Astrocyte of the hippocampus (primary cell): Measurements from ENCODE around the gene APBA2.

Source experiments
- DNase-seq: peaks from one replicate; pipeline ENCODE4 v3.0.0; 2011; ENCODE audit warnings: low read depth, low spot score

The APBA2 gene

DNA sequence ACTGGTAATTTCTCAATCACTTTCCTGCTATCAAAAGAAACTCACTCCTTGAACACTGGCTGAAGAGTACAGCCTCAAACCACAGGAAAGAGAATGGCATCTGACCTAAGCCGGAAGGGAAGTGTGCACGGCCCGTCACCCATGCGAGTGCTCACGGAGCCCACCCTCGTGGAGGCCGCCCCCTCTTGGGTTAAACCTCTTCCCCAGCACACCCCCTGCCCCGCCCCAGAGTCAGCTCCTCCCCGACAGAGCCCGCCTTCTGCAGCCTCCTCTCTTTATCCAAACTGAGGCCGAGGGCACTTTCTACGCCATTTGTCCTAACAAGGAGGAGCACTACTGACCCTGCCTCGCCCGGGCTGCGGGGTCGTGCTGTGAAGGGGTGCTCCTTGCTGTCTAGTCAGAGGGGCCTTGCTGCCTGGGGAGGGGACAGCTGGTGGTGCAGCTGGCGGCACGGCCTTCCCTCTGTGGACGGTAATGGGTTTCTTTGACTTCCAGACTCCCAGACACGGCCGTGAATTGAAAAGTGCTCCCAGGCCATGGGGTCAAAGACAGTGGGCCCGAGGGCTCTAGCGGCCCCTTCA lies 246.2 kb downstream of the APBA2 start:
- no peak for DNase-seq

DNA sequence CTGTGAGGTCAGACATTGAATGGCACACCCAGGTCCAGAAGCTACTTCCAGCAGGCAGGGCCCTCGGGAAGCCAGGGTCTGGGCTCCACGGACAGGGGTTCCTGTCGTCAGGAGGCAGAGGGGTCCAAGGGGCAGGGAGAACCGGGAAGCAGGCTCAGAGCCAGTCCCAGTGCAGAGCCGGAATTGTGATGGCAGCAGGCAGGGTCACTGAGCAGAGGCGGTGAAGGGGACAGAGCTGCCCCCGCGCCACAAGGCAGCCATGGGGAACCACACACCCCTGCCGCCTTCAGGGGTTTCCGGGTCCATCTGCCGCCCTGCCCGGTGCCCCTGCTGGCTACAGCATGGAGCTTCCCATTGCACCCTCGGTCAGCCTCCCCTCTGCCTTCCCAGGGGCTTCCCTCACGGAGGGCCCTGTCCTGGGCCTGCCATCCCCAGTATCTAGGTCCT lies 247.0 kb downstream of the APBA2 start:
- DNase-seq = no peak

DNA sequence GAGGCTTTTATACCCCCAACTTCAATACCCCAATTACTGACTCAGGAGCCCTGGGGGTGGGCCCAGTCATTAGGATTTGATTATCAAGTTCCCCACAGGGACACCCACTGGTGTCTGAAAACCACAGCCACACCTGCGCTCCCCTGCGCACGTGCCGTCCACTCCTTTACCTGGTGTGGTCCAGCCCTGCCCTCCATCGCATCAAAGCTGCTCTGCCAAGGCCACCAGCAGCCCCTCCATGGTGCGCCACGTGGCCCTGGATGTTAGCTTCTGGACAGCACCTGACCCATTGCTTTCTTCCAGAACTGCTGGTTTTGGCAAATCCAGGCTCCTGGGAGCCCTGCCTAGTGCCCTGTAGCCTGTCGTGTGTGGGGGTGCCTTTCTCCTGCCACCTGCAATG lies 247.5 kb downstream of the APBA2 start:
- DNase-seq = no peak

DNA sequence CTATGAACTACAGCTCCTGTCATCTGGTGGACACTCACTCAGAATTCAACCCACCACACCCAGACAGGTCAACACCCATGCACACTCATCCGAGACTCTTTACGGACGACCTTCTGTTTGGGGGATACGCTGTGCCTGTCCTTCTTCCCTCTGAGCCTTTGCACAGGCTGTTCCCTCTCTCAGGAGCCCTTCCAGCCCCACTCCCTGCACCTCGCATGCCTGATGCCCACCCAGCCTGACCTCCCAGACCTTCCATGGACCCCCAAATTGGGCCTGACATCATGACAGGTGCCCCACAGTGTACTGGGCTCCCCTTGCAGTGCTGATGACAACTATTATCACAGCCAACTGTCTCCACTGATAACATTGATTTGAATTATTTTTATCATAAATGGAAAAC lies 248.0 kb downstream of the APBA2 start:
- no peak for DNase-seq

DNA sequence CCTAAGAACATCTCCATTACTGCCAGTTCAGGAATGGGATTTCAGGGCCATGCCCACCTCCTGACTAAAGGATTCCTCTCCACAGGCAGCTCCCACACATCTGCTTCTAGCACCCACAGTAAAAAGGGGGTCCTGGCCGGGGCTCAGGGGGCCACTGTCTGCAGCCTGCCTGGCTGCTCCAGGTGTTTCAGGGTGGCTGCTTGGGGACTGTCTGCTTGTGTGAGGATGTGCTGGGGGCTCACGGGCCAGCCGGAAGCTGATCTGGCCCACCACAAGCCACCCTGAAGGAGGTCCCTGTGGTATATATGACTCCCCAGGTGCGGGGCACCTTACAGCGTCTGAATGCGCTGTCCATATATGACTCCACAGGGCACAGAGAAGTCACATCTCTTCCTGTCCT lies 248.5 kb downstream of the APBA2 start:
- no peak for DNase-seq

DNA sequence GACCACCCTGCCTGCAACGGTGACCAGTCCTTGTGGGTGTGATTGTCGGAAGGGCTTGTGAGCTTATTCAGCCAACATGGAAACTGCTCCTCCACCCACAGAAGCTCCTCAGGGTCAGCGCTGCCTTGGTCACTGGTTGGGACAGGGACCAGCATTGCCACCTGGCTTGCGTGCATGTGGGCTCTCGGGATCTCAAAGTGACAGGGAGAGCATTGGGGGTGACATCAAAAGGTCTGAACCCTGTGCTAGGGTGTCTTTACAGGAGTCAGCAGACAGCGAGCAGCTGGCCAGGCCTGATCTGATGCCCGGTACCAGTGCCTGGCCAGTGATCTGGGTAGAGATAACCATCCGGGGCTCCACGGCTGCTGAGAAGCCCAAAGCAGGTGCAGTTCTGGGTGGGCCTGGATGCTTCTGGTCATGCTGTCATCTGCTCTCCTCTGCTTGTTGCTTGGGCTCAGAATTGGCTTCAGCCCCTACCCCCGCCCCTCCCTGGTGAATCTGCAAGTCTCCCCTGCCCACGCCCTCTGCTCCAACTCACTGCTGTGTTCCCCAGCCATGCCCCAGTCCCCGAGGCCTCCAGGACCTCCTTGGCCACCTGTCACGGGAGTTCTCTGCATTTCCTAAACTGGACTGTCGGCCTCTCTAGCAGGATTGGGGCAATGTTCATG lies 249.0 kb downstream of the APBA2 start:
- DNase-seq = no peak

DNA sequence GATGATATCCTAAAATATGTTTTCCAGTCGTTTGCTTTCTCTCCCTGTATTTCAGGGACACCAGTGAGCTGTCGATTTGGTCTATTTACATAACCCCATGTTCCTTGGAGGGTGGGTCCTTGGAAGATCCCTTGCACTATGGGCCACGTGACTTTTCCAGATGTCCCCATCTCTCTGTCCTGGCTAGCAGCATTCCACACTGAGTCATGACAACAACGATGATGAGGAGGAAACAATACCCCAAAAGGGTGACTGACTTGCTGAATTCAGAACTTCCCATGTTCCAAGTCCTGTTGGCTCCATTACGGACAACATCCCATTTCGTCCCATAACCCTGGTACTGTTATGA lies 249.5 kb downstream of the APBA2 start:
- no peak for DNase-seq

DNA sequence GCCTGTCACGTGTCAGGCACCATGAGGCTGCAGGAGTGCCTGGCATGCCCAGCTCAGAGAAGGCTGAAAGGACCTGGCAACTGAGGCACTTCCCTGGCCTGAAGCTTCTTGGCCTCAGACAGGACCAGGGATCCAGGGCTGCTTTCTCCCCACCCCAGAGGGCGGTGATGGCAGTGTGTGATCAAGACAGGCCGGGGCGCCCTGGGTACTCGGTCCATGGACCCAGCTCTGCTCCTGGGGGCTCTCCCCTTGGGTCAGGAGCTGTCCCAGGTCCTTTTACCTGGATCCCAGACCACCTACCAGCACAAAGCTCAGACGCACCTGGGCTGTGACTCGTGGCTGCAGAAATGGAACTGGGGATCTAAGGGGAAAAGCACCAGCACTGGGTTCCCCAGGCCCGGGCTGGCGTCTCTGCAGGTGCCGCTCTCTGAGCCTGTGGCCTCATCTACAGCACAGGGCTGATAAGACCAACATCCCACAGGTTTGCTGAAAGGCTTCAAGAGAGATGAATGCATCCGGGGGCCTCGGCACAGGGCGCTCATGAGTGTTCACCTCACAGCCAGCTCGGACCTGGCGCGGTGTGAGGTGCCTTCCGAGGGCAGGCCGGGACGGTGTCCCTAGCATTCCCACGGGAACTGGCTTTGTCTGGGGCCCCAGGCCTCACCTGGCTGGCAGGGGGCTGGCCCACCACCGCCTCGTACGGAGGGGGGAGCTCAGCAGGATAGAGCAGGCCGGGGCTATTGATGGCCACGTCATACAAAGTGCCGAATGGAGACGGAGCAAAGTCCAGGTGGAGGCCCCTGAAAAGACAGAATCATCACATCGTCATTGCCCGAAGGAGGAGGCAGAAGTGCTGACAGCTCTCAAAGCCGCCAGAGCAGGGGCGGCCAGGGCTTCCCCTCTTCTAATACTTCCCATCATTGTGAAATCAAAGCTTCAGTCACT lies 250.2 kb downstream of the APBA2 start:
- DNase-seq = no peak

DNA sequence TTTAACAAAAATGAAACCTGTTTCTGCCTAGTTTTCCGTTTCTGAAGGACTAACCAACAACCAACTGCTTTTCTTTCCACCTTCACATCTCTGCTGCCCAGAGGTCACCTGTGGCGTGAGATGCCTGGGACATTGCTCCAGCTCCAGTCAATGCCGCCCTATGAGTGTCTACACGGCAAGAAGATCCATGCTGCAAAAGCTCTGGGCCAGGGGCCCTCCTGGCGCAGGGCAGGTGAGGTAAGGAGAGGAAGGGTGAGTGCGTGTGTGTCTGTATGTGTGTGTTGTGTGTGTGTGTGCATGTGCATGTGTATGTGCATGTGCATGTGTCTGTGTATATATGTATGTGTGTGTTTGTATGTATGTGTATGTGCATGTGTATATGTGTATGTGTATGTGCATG lies 252.5 kb downstream of the APBA2 start:
- no peak for DNase-seq

DNA sequence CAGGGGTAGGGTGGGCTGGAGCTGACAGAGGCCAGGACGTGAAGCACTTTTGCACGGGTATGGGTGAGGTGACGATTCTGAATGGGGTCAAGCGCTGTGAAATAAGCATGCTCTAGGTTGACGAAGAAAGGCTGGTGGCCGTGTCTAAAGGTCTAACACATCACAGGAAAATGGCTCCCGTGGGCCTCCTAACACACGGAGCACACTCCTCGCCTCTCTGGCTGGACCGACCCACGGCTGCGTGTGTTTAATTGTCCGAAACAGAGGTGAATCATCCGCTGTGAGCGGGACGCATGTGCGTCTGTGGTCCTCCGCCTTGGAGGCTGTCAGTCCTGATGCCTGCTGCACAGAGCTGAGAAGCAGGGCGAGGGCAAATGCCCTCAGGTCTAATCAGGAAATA lies 253.3 kb downstream of the APBA2 start:
- DNase-seq = no peak

DNA sequence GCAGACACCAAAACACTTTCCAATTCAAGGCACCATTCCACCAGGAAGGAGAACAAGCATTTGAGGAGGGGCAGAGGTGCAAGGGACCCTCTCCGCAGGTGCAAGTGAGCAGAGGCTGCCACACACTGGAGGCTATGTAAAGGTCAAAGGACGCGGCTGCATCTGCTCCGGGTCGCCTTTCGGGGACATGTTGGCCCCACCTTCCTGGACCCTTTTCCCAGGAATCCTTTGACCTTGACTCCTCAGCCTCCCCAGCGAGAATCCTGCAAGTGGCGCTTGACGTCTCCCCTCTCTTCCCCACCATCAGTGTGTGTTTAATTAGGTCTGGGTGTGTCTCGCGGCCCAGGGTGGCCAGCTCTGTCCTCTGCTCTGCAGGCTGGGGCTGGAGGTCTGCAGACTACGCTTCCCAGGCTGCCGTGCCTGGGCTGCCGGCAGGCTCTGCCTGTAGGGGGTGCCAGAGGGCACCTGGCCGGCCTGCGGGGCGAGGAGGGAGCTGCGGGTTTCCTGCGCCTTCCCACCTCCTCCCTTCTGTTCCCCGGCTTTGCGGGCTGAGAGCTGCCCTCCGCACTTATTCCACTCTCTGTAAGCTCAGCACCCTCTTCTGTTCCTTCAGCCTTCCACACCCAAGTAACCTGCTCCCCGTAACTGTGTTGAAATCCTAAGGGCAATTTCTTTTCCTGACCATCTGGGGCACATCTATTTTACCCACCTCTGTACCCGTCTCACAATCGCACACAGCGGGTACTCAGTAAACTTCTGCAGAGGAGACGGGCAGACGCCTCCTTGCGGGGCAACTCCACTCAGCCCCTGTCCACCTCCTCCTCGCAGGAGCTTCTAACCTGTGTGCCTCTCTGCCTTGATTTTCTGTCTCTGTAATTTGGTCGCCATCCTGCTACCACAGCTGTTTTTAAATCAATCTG lies 254.0 kb downstream of the APBA2 start:
- peak; percentile 77 for DNase-seq

DNA sequence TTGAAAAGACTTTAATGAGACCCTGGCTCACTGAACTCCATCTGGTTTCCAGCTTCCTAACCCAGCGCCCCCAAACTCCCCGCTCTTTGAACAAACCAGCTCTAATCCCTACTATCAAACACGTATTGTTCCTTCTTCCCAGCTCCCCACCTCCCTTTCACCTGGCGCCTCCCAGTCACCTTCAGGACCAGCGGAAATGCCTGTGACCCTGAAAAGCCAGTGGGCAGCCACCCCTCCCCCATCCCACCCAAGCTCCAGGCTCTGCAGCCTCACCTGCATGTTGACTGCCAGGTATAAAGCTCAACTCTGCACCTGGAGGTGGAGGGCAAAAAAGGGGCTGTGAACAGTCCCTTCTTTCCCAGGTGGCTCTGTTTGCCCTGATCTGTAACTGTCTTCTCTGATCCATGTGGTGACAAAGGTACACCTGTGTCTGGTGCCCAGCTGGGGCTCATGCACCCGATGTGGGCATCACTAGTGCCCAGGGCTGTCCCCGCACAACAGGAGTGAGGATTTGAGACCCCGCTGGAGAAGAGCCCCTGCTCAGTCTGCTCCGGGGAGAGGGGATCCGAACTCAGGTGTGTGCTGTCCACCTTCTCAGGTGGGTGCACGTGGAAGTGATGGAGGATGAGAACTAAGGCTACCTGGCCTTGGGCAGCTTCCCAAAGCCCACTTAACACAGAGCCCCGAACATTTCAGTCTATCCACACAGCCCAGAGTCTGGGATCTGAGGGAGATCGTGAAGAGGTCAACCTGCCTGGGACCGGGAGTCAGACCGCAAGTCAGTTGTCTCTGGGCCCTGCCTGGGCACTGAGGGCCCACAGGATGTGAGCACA lies 254.9 kb downstream of the APBA2 start:
- no peak for DNase-seq

DNA sequence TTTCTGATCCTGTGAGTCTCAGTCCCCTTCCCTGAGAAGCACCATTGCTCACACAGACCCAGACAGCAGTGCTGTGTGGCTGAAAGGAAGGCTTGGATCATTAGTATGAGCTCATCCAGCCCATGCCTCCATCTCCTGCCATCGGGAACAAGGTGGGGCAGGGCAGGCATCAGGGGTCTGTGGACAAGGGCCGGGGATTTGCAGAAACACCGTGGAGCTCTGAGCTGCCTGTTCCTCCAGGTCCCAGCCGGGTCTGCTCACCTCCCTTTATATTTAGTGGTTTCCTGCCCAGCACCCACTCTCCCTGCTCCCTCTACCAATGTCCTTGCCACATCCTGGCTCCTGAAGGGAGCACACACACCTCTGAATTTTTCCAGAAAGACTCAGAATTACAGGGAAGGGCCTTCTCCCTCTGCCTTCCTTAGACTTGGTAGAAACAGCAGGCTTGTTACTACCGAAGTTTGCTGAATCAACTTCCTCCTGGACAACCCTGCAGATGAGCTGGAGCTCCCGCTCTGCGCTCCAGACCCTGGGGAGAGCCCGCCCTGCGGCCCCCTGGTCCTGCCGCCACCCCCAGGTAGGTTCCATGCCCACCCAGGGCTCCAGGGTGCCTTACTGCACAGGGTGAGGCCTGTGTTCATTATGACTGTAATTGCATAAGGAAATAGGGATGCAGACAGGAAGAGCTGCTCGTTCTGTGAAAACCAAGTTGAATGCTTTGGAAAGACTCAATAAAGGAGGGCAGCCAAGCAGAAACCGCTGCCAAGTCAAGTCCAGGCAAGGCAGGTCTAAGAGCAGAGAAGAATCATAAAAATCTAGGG lies 255.7 kb downstream of the APBA2 start:
- DNase-seq = no peak

DNA sequence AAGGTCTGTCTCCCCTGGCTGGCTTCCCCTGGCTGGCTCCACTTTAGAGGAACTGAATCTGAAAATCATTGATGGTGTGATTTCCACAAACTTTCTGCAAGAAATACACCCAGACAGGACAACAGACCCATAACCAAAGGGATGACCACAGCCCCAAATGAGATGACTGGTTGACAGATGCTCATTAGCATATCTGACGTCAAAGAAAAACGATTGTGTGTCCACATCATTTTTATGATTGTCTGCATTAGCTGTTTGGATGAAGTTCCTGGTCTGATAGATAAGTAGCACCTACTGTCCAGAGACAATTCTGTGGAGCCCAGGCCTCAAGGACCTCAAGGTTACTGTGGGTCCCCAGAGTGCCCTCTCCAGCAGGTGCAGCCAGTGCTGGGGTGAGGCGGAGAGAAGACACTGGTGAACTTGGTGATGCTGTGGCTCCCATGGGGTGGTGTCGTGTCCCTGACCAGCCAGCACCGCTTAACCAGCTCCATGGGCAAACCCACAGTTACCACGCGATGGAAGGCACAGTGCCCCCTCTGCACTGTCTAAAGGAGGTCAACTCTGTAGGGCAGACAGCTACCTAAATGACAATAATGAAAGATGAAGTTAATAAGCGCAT lies 256.5 kb downstream of the APBA2 start:
- DNase-seq = no peak

DNA sequence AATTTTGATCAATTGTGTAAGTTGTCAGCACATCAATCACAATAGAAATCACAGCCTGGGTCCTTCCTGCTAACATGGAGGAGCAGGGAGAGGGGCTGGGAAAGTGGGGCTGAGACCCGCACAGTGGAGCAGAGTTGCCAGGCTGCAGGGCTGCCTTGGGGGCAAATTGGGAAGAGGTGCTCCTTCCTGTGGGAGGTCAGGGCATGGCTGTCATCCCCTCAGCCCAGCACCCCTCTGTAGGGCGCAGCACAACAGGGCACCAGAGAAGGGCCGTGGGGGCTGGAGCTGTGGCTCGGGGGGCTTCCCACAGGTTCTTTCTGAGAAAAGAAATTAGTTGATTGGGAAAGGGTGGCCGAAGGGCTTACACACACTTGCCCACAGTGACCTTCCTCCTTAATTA lies 257.5 kb downstream of the APBA2 start:
- DNase-seq = no peak

DNA sequence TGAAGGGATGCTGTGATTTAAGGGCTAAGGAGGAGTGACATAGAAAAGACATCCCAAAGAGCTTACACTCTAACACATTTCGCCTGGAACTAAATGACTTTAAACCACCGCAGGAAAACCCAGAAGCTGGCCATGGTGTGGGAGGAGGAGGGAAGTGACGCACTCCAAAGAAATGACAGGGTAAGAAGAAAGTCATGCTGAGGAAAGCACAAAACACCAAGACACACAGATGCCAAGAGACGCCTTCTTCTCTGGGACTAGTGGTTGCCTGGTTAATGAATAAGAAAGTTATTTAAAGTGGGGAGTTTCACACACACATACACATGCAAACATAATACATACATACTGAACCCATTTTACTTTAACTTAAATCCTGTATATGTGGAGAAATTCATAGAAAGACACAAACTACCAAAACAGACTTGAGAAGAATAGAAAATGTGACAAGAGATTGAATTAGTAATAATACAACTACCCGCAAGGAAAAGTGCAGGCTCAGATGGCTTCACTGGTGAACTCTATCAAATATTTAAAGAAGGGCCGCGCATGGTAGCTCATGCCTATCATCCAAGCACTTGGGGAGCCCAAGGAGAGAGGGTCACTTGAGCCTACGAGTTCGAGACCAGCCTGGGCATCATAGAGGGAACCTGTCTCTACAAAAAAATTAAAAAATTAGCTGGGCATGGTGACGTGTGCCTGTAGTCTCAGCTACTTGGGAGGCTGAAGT lies 258.3 kb downstream of the APBA2 start:
- DNase-seq = peak; percentile 67

DNA sequence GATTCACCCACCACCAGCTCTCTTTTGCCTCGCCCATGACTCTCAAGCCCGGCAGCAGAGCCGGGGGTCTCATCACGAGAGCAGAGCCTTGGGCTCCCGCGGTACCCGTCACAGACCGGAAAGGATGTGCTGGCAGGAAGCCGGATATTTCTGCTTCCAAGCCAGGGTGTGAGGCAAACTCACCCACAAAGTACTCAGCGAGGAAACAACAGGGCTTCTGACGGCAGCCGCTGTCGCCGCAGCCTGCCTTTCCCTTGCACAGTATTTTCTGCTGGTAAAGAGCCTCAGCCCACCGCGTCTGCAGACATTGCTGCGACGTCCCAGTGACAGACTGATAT lies 263.9 kb downstream of the APBA2 start:
- DNase-seq = no peak

DNA sequence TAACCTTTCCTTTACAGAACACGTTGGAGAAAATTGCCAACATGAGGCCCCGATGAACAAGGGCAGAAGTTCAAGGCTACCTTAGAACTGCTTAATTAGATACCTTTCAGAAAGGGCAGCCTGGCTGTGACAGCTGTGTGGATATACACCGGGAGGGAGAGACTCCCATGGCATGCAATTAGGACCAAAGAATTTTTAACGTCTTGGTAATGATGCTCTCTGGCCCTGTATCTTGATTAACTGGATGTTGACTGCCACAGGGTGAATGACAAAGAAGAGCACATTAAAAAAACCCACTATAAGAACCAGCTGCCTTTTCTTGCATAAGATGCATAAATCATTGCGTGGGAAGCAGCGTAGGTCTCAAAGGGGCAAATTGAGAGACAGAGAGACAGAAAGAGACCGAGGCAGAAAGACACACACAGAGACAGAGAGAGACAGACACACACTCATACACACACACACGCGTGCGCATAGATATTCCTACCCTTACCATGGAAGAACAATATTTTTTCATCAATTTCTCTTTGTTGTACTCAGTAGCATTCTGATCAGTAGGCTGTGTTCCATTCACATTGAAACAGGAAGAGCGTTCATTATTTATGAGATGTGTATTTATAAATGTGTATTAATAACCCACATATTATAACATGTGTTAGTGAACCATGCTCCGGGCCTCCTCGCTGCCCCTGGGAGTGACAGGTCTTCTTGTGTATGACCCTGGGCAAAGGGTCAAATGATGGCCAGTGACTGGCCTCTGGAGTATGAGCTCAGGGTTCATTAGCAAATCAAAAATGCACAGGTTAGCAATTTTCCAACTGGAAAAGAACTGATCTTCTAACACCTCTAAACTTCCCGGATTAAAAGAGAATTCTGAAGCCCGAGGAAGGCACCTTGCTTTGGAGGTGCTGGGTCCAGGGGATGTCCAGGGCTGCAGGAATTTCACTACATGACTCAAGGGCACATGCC lies 265.0 kb downstream of the APBA2 start:
- no peak for DNase-seq
